GM21576 (cell line): ENCODE measurements around the gene ST3GAL5.
A peak's percentile ranks its signal among the peaks of the same experiment; 100 is the strongest.
"Not testable (repeated sequence)": the region's sequence is repeated elsewhere in the genome, so short reads cannot be mapped to it uniquely, and the experiment has no call there.

Source experiments
- ATAC-seq: cut with Tn5 transposase; IDR thresholded peaks from one replicate; pipeline ENCODE4 v1.9.1; 2021; ENCODE audit warnings: mild to moderate bottlenecking, moderate library complexity; ENCODE audit not compliant: unreplicated experiment

Gene ST3GAL5

DNA sequence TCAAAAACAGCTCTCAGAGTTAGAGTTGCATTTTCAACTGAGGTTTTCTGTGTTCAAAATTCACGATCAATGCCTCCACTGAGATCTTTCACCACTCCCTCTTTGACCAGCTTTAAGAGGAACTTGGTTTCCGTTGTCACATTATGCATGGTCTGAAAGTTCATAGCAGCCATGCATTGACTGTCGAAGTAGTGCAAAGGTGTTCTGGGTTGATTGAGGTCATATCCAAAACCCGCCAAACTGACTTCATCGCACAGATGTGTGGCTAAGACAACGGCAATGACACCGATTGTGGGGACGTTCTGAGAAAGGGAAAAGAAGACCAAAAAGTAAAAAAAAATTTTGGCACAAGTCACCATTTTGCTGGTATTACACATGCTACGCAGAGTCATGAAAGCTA, 48.7 kb downstream of the ST3GAL5 start:
- no peak for ATAC-seq

DNA sequence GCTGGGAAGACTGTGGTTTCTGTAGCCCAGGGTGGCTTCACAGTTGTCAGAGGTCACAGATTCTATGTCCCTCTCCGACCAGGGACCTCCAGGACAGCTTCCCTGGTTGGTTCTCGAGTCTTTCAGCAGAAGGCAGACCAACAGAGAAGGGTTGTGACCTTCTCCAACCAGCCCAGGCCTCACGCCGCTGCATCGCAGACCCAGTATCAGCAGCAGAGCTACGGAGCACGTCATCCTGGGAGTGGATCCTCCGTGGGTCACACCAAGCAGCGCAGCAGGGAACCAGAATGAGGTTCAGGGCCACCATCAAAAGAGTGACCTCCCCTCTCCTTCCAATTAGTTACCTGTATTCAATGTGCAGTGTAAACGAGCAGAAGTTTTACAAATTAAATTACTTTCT, 49.3 kb downstream of the ST3GAL5 start:
- no peak for ATAC-seq

DNA sequence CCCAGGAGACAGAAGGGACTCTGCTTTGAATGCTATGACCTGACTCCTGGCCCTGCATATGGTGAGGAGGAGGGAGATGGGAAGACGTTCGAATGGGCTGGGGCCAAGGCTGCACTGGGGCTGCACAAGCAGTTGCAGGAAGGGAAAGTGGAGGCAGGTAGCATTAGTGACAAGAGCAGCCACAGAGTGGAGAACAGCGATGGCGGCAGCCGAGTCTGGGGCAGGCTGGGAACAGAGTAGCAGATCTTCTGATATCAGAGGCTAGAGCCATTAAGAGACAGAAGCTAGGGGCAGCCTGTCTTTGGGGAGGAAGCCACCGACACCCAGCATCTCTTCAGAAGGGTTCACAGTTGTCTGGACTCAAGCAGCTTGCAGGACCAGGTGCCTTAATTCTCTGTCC, 50.1 kb downstream of the ST3GAL5 start:
- no peak for ATAC-seq

DNA sequence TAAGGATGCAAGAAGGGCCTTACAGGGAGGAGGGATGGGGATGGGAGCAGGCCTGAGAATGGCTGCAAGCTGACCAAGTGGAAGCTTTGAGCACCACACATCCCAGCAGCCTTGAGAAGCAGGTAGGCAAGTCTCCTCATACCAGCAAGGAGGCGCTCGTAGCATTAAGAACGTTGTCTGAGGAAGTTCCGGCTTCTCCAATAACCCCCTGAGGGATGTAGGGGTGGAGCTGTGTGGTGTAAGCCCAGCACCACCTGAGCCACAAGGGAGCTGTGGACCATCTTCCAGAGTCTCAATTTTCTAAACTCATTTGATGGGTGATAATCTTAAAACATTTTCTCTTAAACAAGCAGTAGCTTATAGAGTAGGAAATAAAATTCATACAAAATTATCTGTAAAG, 50.6 kb downstream of the ST3GAL5 start:
- no peak for ATAC-seq

DNA sequence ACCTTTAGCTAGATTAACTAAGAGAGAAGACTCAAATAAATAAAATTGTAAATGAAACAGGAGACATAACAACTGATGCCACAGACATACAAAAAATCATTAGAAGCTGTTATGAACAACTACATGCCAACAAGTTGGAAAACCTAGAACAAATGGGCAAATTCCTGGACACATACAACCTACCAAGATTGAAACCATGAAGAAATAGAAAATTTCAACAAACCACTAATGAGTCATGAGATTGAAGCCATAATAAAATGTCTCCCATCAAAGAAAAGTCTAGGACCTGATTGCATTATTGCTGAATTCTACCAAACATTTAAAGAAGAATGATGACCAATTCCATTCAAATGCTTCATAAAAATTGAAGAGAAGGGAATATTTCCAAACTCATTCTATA, 54.3 kb downstream of the ST3GAL5 start:
- ATAC-seq: no peak

DNA sequence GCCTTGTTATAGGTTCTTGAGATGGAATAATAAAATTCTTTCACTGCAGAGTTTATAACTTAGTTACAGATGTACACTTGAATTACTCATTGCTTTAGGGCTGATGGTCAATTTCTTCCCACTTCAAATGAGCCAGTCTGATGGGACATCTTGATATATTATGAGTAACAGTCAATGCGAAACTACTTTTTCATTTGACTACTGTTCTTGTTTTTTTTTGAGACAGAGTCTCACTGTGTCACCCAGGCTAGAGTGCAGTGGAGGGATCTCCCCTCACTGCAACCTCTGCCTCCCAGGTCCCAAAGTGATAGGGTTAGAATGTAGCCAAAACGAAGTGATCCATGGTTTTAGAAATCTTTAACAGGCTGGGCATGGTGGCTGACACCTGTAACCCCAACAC, 57.1 kb downstream of the ST3GAL5 start:
- ATAC-seq: no peak

DNA sequence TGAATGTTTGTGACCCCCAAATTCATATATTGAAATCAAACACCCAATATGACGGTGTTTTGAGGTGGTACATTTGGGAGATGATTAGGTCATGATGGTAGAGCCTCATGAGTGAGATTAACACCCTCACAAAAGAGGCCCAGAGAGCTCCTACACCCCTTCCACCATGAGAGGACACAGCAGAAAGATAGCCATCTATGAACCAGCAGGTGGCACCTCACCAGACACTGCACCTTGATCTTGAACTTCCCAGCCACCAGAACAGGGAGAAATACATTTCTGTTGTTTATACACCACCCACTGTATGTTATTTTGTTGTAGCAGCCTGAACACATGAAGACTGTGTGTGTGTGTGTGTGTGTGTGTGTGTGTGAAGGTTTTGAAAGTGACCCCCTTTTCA, 58.1 kb downstream of the ST3GAL5 start:
- no peak for ATAC-seq

DNA sequence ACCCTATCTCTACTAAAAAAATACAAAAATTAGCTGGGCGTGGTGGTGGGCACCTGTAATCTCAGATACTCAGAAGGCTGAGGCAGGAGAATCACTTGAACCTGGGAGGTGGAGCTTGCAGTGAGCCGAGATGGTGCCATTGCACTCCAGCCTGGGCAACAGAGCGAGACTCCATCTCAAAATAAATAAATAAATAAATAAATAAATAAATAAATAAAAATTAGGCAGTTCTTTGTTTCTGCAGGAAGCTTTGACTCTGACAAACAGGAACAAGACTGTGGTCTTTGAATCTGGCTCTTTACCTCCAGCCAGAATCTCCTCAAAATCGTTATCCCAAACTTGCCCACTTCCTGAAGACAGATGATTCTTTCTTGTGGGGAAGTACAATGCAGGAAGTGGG, 59.4 kb downstream of the ST3GAL5 start:
- not testable (repeated sequence) for ATAC-seq

DNA sequence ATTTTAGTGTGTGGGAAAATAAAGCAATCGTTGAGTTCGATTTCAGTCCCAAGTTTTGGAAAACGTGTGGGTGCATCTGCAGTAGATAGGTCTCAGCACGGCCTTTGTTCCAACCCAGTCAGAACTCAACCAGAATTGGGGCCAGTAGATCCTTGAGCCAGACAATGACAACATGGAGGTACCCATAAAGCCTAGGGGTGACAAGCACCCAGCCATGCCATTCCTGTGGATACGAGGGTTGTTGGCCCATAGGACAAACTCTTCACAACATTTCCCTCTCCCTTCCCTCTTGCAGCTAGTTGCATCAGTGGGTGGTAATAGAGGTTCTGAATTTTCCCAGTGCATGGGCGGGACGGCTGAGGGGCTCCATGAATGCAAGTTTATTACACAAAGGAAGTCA, 60.1 kb downstream of the ST3GAL5 start:
- ATAC-seq: no peak

DNA sequence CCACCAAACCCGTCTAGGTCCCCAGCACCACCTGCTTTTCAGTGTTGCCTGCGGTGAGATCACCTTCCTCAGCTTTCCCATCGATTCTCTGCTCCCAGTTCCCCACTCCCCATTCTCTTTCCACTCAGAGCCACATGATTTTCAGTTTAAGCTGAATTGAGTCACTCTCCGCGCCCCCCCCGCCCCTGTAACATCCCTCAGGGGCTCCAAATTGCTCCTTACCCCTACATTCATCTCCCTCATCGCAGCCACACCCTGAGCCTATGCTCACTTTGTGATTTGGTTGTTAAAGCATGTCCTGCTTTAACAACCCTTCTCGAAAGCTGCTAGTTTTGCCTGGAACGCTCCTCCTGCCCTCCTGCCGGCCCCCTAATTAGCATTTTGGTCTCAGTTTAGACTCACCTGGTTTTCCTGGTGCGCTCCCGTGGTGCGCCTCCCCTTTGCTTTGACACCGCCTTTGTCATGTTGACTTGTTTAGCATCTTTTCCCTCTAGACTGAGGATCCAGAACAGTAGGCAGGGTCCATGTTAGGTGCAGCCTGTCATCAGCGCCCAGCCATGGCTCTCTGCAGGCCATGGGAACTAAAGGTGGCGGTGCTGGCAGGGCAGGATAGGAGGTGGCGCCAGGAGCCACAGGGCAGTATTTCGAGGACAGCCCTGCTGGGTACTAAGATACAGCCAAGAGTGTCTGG, 60.8 kb downstream of the ST3GAL5 start:
- ATAC-seq: no peak

DNA sequence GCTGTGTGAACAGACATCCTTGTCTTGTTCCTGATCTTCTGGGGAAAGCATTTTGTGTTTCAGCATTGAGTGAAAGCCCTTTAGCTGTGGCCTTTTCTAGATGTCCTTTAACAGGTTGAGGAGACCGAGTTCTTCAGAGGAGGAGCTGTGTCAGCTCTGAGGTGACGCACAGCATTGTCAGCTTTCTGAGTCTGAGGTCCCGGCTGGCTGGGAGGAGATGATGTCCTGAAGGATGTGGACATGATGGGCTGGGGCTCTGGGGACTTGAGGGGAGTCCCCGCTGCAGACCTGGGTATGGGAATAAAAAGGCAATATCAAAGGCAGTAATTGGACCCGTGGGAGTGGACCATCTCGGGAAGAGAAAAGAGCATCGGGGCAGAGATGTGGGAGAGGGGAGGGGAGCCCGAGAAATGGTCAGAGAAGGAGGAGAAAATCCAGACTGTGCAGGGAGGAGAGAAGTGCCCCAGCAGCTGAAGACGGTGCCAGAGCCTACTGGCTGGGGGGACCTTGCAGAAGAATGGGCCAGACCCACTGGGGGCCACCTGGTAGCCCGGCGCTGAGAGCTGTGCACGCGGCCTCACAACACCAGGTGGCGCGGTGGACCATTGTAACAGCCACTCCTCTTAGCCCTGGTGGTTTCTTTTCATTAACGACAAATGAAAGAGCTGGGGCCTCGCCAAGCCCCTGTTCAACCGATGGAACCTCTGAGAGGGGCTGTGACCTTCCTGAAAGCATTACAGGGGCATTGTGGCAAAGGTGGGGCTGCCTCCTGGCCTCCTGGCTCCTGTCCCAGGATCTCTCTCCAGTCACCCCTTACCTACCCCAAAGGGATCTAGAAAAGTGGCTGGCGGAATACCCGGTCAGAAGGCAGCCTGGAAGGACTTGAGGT, 61.6 kb downstream of the ST3GAL5 start:
- peak; percentile 55 for ATAC-seq

DNA sequence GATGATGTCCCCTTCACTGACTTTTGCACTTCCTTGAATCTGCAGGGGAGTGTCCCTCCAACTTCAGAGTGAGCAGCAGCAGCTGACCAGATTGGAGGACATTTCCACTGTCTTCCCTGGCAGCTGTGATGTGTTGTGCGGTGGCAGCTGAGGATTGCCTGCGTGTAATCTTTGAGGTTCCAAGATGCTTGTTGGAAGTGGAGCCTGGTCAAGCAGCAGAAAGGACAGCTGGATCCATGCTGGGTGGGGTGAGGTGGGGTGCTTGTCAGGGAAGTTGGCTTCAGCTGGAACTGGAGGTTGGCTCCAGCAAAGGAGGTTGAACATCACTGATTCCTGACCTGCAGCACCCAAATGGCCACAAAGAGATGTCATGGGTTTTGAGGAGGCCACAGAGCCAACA, 64.8 kb downstream of the ST3GAL5 start:
- no peak for ATAC-seq

DNA sequence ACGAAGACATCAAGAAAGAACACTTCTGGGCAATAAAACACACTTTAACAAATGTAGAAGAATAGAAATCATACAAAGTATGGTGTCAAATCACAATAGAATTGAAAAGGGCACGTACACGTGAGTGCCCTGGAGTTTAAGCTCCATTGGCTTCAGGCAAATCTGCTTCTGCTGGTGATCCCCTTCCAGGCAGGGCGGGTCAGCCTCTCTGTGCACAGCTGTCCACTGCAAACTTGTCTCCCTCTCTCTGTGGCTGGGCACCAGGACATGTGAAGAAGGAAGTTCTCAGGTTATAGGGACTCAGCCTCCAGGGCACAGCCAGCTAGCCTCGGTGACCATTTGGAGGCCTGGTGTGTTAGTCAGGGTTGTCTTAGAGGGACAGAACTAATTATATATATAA, 66.0 kb downstream of the ST3GAL5 start:
- no peak for ATAC-seq

DNA sequence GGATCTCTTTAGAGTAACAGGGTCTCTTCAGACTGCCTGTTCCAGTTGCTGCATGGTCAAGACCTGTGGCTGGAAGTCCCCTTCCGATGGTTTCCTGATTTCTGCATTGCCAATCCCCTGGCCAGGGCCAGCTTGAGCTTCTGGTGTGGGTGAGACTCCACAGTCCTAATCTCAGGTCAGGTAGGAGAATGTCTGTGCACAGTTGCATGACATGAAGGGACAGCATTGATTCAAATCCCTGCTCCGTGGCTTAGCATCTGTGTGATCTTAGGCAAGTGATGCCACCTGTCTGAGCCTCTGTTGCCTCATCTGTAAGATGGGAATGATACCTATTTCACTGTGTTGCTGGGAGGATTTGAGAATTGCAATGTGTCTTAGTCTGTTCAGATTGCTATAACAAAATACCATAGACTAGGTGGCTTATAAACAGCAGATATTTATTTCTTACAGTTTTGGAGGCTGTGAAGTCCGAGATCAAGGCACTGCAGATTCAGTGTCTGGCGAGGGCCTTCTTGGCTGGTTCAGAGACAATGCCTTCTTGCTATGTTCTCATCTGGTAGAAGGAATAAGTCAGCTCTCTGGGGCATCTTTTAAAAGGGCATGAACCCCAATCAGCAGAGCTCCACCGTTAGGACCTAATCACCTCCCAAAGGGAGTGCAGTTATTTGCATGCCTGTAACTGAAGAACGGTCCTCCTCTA, 68.8 kb downstream of the ST3GAL5 start:
- no peak for ATAC-seq

DNA sequence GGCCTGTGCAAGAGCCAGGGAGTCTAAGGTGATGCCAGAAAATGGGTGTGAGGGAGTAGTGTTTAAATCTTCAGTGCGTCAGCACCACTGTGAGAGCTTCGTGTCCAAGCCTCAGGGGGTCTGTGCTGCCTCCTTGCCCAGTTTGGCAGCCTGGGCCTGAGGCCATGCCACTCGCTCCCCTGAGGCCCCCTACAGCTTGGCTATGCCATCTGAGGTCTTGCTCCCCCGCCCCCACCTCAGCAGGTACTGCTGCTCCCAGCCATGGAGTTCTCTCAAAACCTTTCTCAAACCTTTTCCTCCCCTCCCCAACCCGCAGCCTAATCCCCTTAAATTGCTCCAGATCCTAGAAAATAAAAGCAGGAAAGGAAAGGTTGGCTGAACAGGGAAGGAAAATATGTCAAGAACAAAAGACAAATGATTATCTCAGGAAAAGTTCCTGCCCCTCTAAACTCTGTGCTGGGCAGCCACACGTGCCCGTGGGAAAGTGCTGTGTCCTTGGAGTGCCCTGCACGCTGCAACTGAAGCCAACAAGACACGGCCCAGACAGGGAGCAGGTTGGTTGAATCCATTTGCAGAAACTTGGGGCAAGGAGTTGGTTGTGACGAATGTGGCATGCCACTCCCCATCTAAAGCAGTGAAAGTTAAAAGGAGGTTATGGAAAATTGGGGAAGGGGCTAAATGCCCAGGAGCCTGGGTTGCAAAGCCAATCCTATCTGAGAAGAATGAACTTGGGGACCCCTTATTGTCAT, 73.8 kb downstream of the ST3GAL5 start:
- no peak for ATAC-seq

DNA sequence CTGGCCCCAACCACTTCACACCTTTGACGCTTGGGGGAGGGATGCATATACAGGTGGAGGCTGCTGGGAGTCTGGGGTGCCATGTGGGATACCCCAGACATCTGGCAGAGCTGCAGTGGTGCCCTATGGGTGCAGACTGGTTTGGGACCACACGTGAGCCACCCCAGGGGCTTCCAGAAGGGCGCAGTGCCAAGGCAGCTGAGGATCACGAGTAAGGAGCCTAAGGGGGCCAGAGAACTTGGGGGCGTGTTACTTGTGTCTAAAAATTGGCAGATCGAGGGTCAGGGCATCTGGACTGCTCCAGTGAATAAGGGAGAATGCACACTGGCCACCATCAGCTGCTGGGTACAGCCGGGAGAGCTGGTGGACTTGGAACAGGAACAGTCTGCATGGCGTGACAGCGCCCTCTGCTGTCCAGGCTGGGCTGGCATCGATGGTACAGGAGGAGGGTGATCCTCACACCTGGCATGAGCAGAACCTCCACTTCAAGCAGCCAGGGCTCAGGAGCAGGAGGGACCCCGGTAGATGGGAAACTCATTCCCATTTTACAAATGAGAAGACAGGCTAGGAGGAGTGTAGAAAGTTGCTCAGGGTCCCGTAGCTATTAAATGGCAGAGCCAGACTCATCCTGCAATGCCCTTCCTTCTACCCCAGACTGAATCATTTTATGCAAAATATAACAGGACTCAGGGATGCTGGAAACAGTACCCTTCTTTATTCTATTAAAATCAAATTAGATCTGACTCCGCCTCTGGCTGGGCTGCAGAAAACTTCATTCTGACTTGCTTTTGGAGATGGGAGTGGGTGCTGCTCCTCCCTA, 74.6 kb downstream of the ST3GAL5 start:
- ATAC-seq: no peak

DNA sequence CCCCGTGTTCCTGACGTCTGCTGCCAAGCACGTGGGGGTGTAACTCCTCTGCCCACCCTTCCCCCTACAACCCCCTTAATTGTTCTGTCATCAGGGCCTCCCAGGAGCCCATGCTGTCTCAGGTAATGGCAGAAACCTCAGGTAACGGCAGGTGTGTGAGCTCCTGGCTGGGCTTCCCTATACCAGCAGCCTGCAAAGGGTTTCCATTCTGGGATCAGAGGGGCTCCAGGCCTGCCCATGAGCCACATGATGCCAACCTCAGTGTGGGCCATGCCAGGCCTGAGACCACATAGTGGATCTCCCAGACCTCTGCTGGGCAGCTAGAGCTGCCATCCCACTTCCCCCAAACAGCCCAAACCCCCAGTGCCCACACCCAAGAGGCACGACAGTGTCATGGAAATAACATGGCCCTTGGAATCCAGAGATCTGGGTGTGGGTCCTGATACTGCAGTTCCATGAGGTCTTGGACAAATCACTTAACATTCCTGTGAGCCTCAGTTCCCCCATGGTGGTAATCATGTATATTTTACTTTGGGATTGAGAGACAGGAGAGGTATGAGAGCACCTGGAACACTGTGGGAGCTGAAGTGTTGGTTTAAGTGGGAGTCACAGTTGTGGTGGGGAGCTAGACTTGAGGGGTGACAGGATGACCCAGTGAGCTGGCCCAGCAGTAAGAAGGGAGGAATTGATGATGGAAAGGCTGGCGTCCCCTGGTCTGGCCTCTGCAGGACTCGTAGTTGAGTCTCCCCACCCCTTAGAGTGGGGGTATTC, 75.4 kb downstream of the ST3GAL5 start:
- ATAC-seq: no peak

DNA sequence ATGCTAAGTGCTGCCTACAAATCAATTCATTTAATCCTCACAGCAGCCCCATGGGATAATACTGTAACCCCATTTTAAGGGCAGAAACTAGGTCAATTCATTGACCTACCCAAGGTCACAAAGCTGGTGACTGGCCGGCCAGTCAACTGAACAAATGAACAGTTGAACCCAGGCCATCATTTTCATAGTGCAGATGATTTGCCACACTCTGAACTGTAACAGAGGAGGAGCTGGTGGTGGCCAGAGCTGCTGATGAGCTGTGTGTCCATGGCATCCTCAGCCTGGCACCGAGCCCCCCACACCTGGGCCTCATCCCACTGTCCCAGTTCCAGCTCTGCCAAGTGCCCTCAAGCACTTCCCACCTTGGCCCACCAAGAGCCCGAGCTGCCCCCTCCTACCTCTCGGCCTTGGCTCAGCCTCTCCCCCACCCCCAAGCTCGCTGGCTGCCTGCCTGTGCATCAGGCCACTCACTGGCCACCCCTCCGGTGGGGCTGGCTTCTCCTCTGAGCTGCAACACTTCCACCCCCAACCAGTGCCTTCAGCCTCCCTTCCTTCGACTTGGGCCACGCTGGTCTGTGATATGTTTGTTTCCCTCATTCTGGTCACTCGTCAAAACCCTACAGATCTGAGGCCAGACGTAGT, 76.6 kb downstream of the ST3GAL5 start:
- no peak for ATAC-seq
